HK-2 (cell line): ENCODE data around the gene R3HDM4.
"Not testable (repeated sequence)": the region's sequence is repeated elsewhere in the genome, so short reads cannot be mapped to it uniquely, and the experiment has no call there.

Experiments
- DNase-seq: peaks from one replicate; pipeline ENCODE4 v3.0.0-alpha.2; 2018; ENCODE audit not compliant: unreplicated experiment

The R3HDM4 gene

GRCh38 chr19:913080-913748 lies at the start of gene R3HDM4:
R3HDM4 (minus strand) TSS chr19:913219; CDS start chr19:913157, 62 bp downstream.
- peak; percentile 66 for DNase-seq

GRCh38 chr19:961866-962620 lies 49.0 kb upstream of the R3HDM4 start:
- DNase-seq, result no peak

GRCh38 chr19:960601-960938 lies 47.6 kb upstream of the R3HDM4 start:
- no peak for DNase-seq

- DNase-seq, result no peak
These were observed 47.0 kb upstream of the R3HDM4 start for GRCh38 chr19:960020-960419.

- DNase-seq, result no peak
These were observed 46.2 kb upstream of the R3HDM4 start for GRCh38 chr19:958967-959855.

GRCh38 chr19:957578-957977 lies 44.6 kb upstream of the R3HDM4 start:
- not testable (repeated sequence) for DNase-seq

- peak; percentile 27 for DNase-seq
These were observed 43.9 kb upstream of the R3HDM4 start for GRCh38 chr19:956766-957440.

GRCh38 chr19:955803-956765 lies 43.1 kb upstream of the R3HDM4 start:
- DNase-seq, result no peak

GRCh38 chr19:954672-955494 lies 41.9 kb upstream of the R3HDM4 start:
- DNase-seq, result no peak

GRCh38 chr19:954272-954671 lies 41.3 kb upstream of the R3HDM4 start:
- no peak for DNase-seq

GRCh38 chr19:953445-954271 lies 40.6 kb upstream of the R3HDM4 start:
- no peak for DNase-seq

- DNase-seq, result no peak
These were observed 39.8 kb upstream of the R3HDM4 start for GRCh38 chr19:952680-953444.

GRCh38 chr19:952049-952679 lies 39.1 kb upstream of the R3HDM4 start:
- no peak for DNase-seq

- DNase-seq, result no peak
These were observed 37.5 kb upstream of the R3HDM4 start for GRCh38 chr19:950352-951066.

GRCh38 chr19:948842-949496 lies 36.0 kb upstream of the R3HDM4 start:
- DNase-seq, result no peak

- no peak for DNase-seq
These were observed 34.9 kb upstream of the R3HDM4 start for GRCh38 chr19:947707-948539.
